ENCODE measurements around the gene NEDD4L. TPM values are rescaled to one million over a fixed set of nuclear protein-coding genes. Genes with fewer than 3 reads are reported as not detected.

Gene NEDD4L
- total RNA-seq, 1 donor from 2014 or later: 32.6 TPM

DNA sequence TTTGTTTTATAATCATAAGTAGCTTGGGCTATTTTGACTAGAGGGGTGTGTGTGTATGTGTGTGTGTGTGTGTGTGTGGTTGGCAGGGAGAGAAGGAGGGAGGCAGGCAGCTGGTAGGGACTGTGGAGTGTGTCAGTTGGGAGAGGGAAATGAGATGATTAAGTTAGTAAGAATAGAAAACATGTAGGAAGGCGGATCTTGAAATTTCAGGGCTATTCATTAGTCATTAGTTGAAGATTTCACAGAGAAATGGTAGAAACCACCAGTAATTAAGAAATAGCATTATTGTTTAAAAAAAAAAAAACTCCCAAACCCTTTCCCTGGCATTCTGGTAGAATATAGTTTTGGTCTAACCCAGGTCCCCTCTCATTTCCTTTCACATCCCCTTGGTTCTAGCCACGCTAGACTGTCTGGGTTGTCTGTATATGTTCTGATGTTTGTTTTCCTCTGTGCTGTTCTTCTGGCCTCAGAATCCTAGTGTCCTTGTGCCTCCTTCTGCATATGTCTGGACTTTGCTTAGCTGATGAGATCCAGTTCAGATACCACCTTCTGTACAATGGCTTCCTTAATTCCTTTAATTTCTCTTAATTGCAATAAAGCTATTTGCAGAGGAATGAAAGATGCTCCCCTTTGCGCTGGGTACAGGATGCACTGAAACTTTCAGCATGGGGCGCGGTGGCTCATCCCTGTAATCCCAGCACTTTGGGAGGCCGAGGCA is 161.6 kb downstream of the NEDD4L start:
- ChIA-PET CTCF (no interaction called here), POLR2A (no interaction called here)
- Mint-ChIP-seq H3K4me3 (no peak overlapping the region), H3K9me3 (peaks cover 2% of the 10 kb centered on the region), H3K4me1 (peaks cover 19% of the 10 kb centered on the region), H3K27me3 (no peaks in the 10 kb centered on the region), H3K27ac (no peak overlapping the region), H3K36me3 (ENCODE audit: low read depth) (no peaks in the 10 kb centered on the region)
- ATAC-seq (ENCODE audit: low read depth) (no peak), DNase-seq (no peak)
- TF ChIP-seq, protein P1, sequence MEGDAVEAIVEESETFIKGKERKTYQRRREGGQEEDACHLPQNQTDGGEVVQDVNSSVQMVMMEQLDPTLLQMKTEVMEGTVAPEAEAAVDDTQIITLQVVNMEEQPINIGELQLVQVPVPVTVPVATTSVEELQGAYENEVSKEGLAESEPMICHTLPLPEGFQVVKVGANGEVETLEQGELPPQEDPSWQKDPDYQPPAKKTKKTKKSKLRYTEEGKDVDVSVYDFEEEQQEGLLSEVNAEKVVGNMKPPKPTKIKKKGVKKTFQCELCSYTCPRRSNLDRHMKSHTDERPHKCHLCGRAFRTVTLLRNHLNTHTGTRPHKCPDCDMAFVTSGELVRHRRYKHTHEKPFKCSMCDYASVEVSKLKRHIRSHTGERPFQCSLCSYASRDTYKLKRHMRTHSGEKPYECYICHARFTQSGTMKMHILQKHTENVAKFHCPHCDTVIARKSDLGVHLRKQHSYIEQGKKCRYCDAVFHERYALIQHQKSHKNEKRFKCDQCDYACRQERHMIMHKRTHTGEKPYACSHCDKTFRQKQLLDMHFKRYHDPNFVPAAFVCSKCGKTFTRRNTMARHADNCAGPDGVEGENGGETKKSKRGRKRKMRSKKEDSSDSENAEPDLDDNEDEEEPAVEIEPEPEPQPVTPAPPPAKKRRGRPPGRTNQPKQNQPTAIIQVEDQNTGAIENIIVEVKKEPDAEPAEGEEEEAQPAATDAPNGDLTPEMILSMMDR (IDR thresholded peaks at IDR 0.05): no peak
- intact Hi-C loops (cut with micrococcal nuclease): loop anchor here (1.0 kb wide), 1 partner anchor 10 kb away; no protein-coding TSS in a partner anchor

DNA sequence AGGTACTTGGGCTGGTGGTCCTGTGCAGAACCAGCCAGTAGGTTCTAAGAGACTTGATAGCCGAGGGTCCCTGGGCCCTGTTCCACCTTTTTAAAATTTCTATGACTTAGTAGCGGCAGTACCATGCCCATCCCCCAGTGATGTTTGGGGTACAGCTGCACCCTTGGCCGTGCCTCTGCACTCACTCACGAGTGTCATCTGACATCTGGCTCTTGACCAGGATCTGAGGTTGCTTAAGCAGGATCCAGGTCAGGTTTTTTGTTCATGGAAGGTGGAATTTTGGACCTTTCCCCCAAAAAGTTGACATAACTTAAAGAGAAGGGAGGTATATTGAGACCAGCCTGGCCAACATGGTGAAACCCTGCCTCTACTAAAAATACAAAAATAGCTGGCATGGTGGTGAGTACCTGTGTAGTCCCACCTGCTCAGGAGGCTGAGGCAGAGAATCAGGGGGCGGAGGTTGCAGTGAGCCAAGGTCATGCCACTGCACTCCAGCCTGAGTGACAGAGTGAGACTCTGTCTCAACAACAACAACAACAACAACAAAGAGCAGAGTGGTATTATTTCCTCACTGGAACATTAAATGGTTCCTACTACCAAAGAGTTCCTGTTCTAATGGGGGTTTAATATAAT is 163.6 kb downstream of the NEDD4L start:
- TF ChIP-seq, protein P1 (IDR thresholded peaks at IDR 0.05): no peak
- DNase-seq: no peak
- ChIA-PET POLR2A (no interaction called here), CTCF (interaction anchor here (0.6 kb wide), 1 partner anchor 9 kb away, joined by 3 read pairs; no protein-coding TSS in a partner anchor)
- peaks cover 2% of the 10 kb centered on the region for H3K9me3 Mint-ChIP-seq
- no peak overlapping the region for H3K4me3 Mint-ChIP-seq
- no peaks in the 10 kb centered on the region for H3K27me3 Mint-ChIP-seq
- peaks cover 30% of the 10 kb centered on the region for H3K4me1 Mint-ChIP-seq
- no peaks in the 10 kb centered on the region for H3K36me3 Mint-ChIP-seq (ENCODE audit: low read depth)
- H3K27ac Mint-ChIP-seq: no peak overlapping the region
- intact Hi-C loops (cut with micrococcal nuclease): loop anchor here (2.0 kb wide), 1 partner anchor 17 kb away; no protein-coding TSS in a partner anchor
- ATAC-seq (ENCODE audit: low read depth): no peak

DNA sequence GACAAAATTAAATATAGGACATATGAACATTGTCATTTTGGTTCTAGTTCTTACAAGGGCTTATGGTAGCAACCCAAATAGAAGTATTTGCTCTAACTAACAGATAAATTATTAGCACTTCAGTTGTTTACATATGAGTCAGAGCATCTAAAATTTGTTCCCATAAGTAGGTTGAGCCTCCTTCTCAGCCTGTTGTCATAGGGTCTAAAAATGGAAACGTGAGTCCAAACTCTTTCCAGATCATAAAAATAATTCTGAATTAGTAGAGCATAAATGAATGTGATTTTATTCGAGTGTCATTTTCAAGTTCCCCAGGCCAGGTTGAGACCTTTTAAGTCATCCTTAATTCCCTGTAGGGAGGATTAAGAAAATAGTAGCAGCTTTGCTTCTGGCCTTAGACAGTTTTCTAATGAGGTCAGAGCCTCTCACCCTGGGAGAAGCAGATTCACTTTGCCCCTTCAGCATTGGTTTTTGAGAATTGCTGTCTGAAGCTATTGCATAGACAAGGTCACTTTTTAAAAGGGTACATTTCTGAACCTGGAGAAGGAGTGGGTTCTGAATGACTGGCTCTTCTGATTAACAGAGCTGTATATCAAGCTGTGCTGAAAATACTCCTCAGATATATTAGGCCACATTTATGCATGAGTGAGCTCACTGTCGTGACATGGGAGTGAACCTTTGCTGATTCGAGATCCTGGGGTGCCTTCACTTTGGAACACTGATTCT is 164.3 kb downstream of the NEDD4L start:
- H3K27me3 Mint-ChIP-seq: no peaks in the 10 kb centered on the region
- H3K9me3 Mint-ChIP-seq: peaks cover 2% of the 10 kb centered on the region
- TF ChIP-seq, protein P1 (IDR thresholded peaks at IDR 0.05): no peak
- intact Hi-C loops (cut with micrococcal nuclease): loop anchor here (2.0 kb wide), 1 partner anchor 16 kb away; no protein-coding TSS in a partner anchor
- H3K27ac Mint-ChIP-seq: no peak overlapping the region
- H3K4me3 Mint-ChIP-seq: no peak overlapping the region
- no peak for ATAC-seq (ENCODE audit: low read depth)
- peaks cover 36% of the 10 kb centered on the region for H3K4me1 Mint-ChIP-seq
- DNase-seq: no peak
- POLR2A ChIA-PET: no interaction called here
- CTCF ChIA-PET: no interaction called here
- no peaks in the 10 kb centered on the region for H3K36me3 Mint-ChIP-seq (ENCODE audit: low read depth)

DNA sequence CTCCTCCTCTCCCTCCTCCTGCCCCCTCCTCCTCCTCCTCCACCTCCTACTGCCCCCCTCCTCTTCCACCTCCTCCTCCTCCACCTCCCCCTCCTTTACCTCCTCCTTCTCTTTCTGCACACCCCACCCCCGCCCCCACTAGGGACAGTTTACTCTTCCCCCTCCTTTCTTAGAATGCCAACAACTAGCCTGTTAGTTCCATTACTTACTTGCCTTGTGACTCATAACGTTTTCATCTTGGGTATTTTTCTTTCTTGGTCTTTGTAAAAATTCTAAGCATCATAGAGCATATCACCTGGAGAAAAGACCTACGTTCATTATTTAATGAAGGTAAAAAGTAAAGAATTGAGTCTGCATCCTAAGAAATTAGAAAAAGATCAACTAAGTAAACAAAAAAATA is 165.3 kb downstream of the NEDD4L start:
- H3K4me1 Mint-ChIP-seq: peaks cover 46% of the 10 kb centered on the region
- ChIA-PET POLR2A (interaction anchor here (0.6 kb wide), 1 partner anchor 32 kb away, joined by 3 read pairs; no protein-coding TSS in a partner anchor), CTCF (no interaction called here)
- peak overlapping the region; percentile 31 for H3K27ac Mint-ChIP-seq
- TF ChIP-seq, protein P1 (IDR thresholded peaks at IDR 0.05): no peak
- ATAC-seq (ENCODE audit: low read depth) (no peak), DNase-seq (no peak)
- H3K4me3 Mint-ChIP-seq: no peak overlapping the region
- peaks cover 2% of the 10 kb centered on the region for H3K9me3 Mint-ChIP-seq
- H3K36me3 Mint-ChIP-seq (ENCODE audit: low read depth): no peaks in the 10 kb centered on the region
- intact Hi-C loops (cut with micrococcal nuclease): loop anchor here (2.0 kb wide), 1 partner anchor 15 kb away; no protein-coding TSS in a partner anchor
- H3K27me3 Mint-ChIP-seq: no peaks in the 10 kb centered on the region

DNA sequence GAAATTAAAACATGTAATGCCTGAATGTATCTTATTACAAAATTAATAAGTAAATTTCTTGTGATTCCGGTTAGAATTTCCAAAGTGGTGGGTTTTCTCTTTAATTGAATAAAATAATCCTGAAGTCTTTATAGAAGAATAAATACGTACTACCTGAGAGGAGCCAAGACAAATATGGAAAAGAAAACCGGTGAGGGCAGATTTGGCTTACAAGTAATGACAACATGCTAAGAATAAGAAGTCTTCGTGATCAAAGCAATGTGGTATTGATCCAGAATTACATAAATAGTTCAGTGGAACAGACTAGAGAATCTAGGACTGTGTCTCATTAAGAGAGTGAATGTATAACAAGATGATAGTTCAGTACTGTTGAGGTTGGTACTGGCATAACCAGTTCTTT is 167.5 kb downstream of the NEDD4L start:
- H3K27ac Mint-ChIP-seq: peak overlapping the region; percentile 32
- H3K9me3 Mint-ChIP-seq: peaks cover 2% of the 10 kb centered on the region
- TF ChIP-seq, protein P1 (IDR thresholded peaks at IDR 0.05): no peak
- intact Hi-C loops (cut with micrococcal nuclease): no loop called here
- no peak for DNase-seq
- no peak for ATAC-seq (ENCODE audit: low read depth)
- H3K4me3 Mint-ChIP-seq: no peak overlapping the region
- ChIA-PET POLR2A (interaction anchor here (1.5 kb wide), 1 partner anchor 13 kb away, joined by 4 read pairs; no protein-coding TSS in a partner anchor), CTCF (no interaction called here)
- no peaks in the 10 kb centered on the region for H3K27me3 Mint-ChIP-seq
- H3K4me1 Mint-ChIP-seq: peaks cover 51% of the 10 kb centered on the region
- H3K36me3 Mint-ChIP-seq (ENCODE audit: low read depth): no peaks in the 10 kb centered on the region

Data from activated B cell treated with CpG ODN at 0.5 μM for 24 hours (primary cell).